BE2C (cell line): ENCODE data around the gene TSPAN14.

Experiments
- DNase-seq: peaks from one replicate; pipeline ENCODE4 v3.0.0-alpha.2; 2020
- H3K27me3 ChIP-seq: fragments of 250-450 bp; sonication (Bioruptor Pico); 2 replicates; pipeline ENCODE4 v1.5.1; 2020; ENCODE audit warnings: mild to moderate bottlenecking
- H3K36me3 ChIP-seq: fragments of 250-450 bp; sonication (Bioruptor Pico); 2 replicates; pipeline ENCODE4 v1.5.1; 2020; ENCODE audit warnings: mild to moderate bottlenecking
- H3K4me1 ChIP-seq: fragments of 250-450 bp; sonication (Bioruptor Pico); 2 replicates; pipeline ENCODE4 v1.5.1; 2020
- H3K4me3 ChIP-seq: 2 replicates; pipeline ENCODE4 v1.5.1; 2011; ENCODE audit warnings: low read depth, low read length
- H3K9me3 ChIP-seq: fragments of 250-450 bp; sonication (Bioruptor Pico); 2 replicates; pipeline ENCODE4 v1.5.1; 2020
- CTCF ChIP-seq: IDR thresholded peaks from 2 replicates; pipeline ENCODE4 v1.5.1; 2012; ENCODE audit warnings: mild to moderate bottlenecking, low read depth, low read length

TSPAN14 gene

DNA sequence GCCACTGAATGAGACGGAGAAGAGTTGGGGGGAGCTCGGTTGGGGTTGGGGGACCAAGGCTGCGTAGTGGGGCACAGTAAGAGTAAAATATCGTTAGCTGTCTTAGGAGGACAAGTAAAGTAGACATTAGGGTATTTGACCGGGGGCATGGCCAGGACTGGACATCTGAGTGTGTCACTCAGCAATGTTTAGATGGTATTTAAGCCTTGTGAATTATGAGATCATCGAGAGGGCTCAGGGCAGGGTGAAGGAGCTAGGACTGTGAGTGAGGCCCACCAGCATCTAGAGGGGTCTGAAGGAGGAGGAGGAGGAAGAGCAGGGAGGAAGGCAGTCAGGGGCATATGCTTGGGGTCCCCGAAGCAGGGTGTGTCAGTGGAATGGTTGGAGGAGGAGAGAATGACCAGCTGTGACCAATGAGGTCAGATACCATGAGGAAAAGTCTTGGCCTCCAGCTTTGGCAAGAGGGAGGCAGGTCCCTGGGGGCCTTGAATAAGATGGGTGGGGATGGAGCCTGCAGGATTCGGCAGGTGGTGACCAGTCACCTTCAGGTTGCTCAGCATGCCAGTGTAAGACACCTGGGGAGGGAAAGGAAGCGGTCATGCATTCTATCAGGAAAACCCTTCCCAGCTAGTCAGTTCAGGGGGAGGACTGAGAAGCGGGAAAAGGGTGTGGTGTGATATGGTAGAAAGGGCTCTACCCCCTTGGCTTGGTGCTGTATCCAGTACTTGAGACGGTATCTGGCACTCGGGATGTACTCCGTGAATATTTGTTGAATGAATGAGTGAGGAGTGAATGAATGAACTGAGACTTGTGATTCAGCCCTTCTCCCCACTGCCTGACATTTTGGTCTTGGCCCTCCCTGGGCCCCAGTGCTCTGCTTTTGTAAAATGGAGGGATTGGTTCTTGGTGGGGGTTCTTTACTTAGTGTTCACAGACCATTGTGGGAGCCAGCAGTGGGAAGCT, 48.8 kb downstream of the TSPAN14 start:
- Histone ChIP-seq H3K4me1 (no peaks in the 10 kb centered on the region), H3K36me3 (no peaks in the 10 kb centered on the region), H3K9me3 (no peaks in the 10 kb centered on the region), H3K27me3 (no peaks in the 10 kb centered on the region), H3K4me3 (no peak overlapping the region)
- DNase-seq, result no peak
- TF ChIP-seq CTCF, result no peak

GRCh38 chr10:80503584-80504157, 49.6 kb downstream of the TSPAN14 start:
- Histone ChIP-seq H3K4me1 (no peaks in the 10 kb centered on the region), H3K27me3 (no peaks in the 10 kb centered on the region), H3K9me3 (no peaks in the 10 kb centered on the region), H3K4me3 (no peak overlapping the region), H3K36me3 (no peaks in the 10 kb centered on the region)
- TF ChIP-seq CTCF, result no peak
- DNase-seq, result no peak

GRCh38 chr10:80504158-80504811, 50.2 kb downstream of the TSPAN14 start:
- no peaks in the 10 kb centered on the region for H3K4me1 ChIP-seq
- no peak for TF ChIP-seq CTCF
- H3K27me3 ChIP-seq, result no peaks in the 10 kb centered on the region
- no peaks in the 10 kb centered on the region for H3K36me3 ChIP-seq
- H3K4me3 ChIP-seq, result no peak overlapping the region
- no peaks in the 10 kb centered on the region for H3K9me3 ChIP-seq
- peak; percentile 29 for DNase-seq

- Histone ChIP-seq H3K9me3 (no peaks in the 10 kb centered on the region), H3K4me3 (no peak overlapping the region), H3K4me1 (no peaks in the 10 kb centered on the region), H3K36me3 (no peaks in the 10 kb centered on the region), H3K27me3 (no peaks in the 10 kb centered on the region)
- DNase-seq, result no peak
- TF ChIP-seq CTCF, result no peak
Observed at GRCh38 chr10:80504897-80505465, 50.9 kb downstream of the TSPAN14 start.

DNA sequence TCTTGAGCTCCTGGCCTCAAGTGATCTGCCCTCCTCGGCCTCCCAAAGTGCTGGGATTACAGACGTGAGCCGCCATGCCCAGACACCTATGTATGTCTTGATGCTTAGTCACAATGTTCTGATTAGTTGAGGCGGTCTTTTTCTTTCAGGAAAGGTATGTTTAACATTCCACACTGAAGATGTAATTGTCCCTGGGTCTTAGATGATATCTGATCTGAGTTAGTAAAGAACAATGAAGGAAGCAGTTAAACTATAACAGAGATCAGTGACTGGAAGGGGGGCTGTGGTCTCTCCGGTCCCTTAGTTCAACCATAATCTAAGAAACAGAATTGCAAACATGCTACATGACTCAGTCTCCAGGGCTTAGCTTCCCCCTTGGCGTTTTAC, 52.1 kb downstream of the TSPAN14 start:
- TF ChIP-seq CTCF, result no peak
- H3K4me1 ChIP-seq, result no peaks in the 10 kb centered on the region
- no peak for DNase-seq

More for the DNA sequence above, 52.1 kb downstream of the TSPAN14 start:
- Histone ChIP-seq H3K36me3 (no peaks in the 10 kb centered on the region), H3K4me3 (no peak overlapping the region), H3K9me3 (no peaks in the 10 kb centered on the region), H3K27me3 (no peaks in the 10 kb centered on the region)
